PC-3 (cell line): ENCODE measurements around the gene WDFY4. TPM values are rescaled to one million over a fixed set of nuclear protein-coding genes. Genes with fewer than 3 reads are reported as not detected.

ENCODE experiments used
- ATAC-seq: fragments of 200-7000 bp; cut with Tn5 transposase; 2 replicates; pipeline ENCODE4 v1.9.1; 2020; ENCODE audit warnings: mild to moderate bottlenecking, moderate library complexity
- BruUV-seq: library from RNA; stranded (reverse); fragments of 400-500 nt; replicated peaks from 2 replicates; lab custom pipeline; 2021; lab: Mats Ljungman, UMichigan
- CTCF ChIA-PET: fragments of 300-600 bp; sonication (Branson Sonifier 250); formaldehyde crosslinking; loops from one replicate; lab custom pipeline; 2022; ENCODE audit warnings: antibody characterized with exemption; lab: Charles Lee
- POLR2A ChIA-PET: fragments of 300-600 bp; sonication (Branson Sonifier 250); formaldehyde crosslinking; loops from one replicate; lab custom pipeline; 2022; ENCODE audit warnings: antibody characterized with exemption; ENCODE audit not compliant: unreplicated experiment; lab: Charles Lee
- DNase-seq: peaks from one replicate; pipeline ENCODE4 v3.0.0-alpha.2; 2015
- H2AFZ ChIP-seq: fragments of 300-600 bp; sonication (generic); 2 replicates; pipeline ENCODE4 v1.6.0; 2016; ENCODE audit warnings: antibody characterized with exemption, low read length
- H3F3A ChIP-seq: fragments of 300-600 bp; sonication (generic); one replicate; pipeline ENCODE4 v1.6.0; 2017; ENCODE audit warnings: antibody characterized with exemption, low read length, control low read depth, mild to moderate bottlenecking; ENCODE audit not compliant: unreplicated experiment
- H3K27ac ChIP-seq: fragments of 300-600 bp; sonication (generic); 2 replicates; pipeline ENCODE4 v1.5.1; 2016; ENCODE audit warnings: mild to moderate bottlenecking, low read length
- H3K27me3 ChIP-seq: fragments of 300-600 bp; sonication (generic); 2 replicates; pipeline ENCODE4 v1.6.1; 2016; ENCODE audit warnings: low read length, mixed read lengths
- H3K36me3 ChIP-seq: fragments of 300-600 bp; sonication (generic); 2 replicates; pipeline ENCODE4 v1.6.1; 2016; ENCODE audit warnings: low read depth, mixed run types, low read length, mixed read lengths
- H3K4me1 ChIP-seq: fragments of 300-600 bp; sonication (generic); 2 replicates; pipeline ENCODE4 v1.5.1; 2016; ENCODE audit warnings: low read length; ENCODE audit not compliant: insufficient read depth
- H3K4me2 ChIP-seq: fragments of 300-600 bp; sonication (generic); 2 replicates; pipeline ENCODE4 v1.6.0; 2016; ENCODE audit warnings: low read length
- H3K4me3 ChIP-seq: fragments of 300-600 bp; sonication (generic); 2 replicates; pipeline ENCODE4 v1.5.1; 2016; ENCODE audit warnings: mild to moderate bottlenecking, low read length, mixed read lengths
- H3K79me2 ChIP-seq: fragments of 300-600 bp; sonication (generic); 2 replicates; pipeline ENCODE4 v1.6.1; 2017; ENCODE audit warnings: low read length, mixed read lengths
- H3K9ac ChIP-seq: fragments of 300-600 bp; sonication (generic); 2 replicates; pipeline ENCODE4 v1.6.0; 2016; ENCODE audit warnings: mild to moderate bottlenecking, low read length
- H3K9me2 ChIP-seq: fragments of 300-600 bp; sonication (generic); replicated peaks from 2 replicates; pipeline ENCODE4 v1.6.1; 2016; ENCODE audit warnings: mixed run types, low read length, mixed read lengths
- H3K9me3 ChIP-seq: fragments of 300-600 bp; sonication (generic); 2 replicates; pipeline ENCODE4 v1.6.1; 2016; ENCODE audit warnings: low read length, mixed read lengths
- H4K20me1 ChIP-seq: fragments of 300-600 bp; sonication (generic); 2 replicates; pipeline ENCODE4 v1.6.1; 2016; ENCODE audit warnings: low read length, mixed read lengths
- EZH2 ChIP-seq: fragments of 300-600 bp; sonication (generic); IDR thresholded peaks from one replicate; pipeline ENCODE4 v1.6.1; 2017; ENCODE audit warnings: antibody characterized with exemption, mild to moderate bottlenecking, low read length; ENCODE audit not compliant: unreplicated experiment
- intact Hi-C: fragments of 100-400 bp; cut with micrococcal nuclease; formaldehyde crosslinking; loops from 2 replicates; pipeline ENCODE4 v1.9.0; 2023
- total RNA-seq: library from RNA; depleted of rRNA; stranded (reverse); fragments of >200 nt; gene quantifications from 2 replicates; pipeline ENCODE4 v1.2.3, GENCODE V29; 2014
- TF ChIP-seq, protein P1 (sequence below): fragments of 300-600 bp; sonication (generic); conservative IDR thresholded peaks from 2 replicates; pipeline ENCODE4 v1.5.1; 2017; ENCODE audit warnings: antibody characterized with exemption, low read depth, mild to moderate bottlenecking, low read length

Gene WDFY4
- total RNA-seq, 1 experiment from 2014 or later: not detected

DNA sequence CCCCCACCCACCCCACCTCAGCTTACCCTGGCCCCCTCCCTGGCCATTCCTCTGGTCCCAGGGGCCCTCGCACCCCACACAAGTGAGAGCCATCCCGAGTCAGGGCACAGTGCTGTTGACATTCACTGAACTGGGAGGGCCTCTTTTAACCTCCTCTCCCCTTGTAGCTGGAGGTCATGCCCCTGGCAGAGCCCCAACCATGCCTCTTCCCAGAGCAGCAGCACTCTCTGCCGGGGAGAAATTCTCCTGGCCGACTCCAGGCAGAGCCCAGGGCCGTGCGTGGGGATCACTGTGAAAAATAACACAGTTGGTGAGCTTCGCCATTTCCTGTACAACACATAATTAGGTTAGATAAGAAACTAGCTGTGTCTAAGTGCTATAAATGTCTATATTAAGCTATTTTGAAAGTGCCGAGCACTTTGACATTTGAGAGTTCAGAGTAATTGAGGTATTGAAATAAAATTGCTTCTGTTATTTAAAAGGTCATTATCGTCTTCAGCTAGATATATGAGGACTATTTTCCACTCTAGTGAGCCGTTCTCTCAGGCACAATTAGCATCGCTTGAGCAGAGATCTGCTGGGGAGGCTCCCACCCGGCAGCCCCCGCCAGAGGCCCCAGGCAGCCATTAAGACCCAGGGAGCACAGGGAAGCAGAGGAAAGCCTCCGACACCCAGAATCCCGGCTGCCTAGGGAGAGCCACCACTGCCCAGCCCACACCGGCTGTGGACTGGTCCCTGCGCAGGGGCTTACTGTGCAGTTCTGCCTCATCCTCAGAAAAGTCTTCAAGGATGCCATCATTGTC is 317.4 kb downstream of the WDFY4 start:
- POLR2A ChIA-PET: no interaction called here
- intact Hi-C loops: no loop called here
- ATAC-seq: no peak
- Histone ChIP-seq H3K4me3 (no peak overlapping the region), H3F3A (no peaks in the 10 kb centered on the region), H3K27ac (no peak overlapping the region), H3K9ac (no peak overlapping the region), H2AFZ (no peak overlapping the region), H3K9me2 (no peaks in the 10 kb centered on the region), H3K36me3 (no peaks in the 10 kb centered on the region), H3K79me2 (no peaks in the 10 kb centered on the region), H4K20me1 (no peaks in the 10 kb centered on the region), H3K4me2 (no peak overlapping the region), H3K4me1 (no peaks in the 10 kb centered on the region), H3K27me3 (peaks cover 42% of the 10 kb centered on the region), H3K9me3 (no peaks in the 10 kb centered on the region)
- CTCF ChIA-PET: no interaction called here
- BruUV-seq: no TSS peak
- no peak for DNase-seq
- TF ChIP-seq, protein P1, sequence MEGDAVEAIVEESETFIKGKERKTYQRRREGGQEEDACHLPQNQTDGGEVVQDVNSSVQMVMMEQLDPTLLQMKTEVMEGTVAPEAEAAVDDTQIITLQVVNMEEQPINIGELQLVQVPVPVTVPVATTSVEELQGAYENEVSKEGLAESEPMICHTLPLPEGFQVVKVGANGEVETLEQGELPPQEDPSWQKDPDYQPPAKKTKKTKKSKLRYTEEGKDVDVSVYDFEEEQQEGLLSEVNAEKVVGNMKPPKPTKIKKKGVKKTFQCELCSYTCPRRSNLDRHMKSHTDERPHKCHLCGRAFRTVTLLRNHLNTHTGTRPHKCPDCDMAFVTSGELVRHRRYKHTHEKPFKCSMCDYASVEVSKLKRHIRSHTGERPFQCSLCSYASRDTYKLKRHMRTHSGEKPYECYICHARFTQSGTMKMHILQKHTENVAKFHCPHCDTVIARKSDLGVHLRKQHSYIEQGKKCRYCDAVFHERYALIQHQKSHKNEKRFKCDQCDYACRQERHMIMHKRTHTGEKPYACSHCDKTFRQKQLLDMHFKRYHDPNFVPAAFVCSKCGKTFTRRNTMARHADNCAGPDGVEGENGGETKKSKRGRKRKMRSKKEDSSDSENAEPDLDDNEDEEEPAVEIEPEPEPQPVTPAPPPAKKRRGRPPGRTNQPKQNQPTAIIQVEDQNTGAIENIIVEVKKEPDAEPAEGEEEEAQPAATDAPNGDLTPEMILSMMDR: no peak

DNA sequence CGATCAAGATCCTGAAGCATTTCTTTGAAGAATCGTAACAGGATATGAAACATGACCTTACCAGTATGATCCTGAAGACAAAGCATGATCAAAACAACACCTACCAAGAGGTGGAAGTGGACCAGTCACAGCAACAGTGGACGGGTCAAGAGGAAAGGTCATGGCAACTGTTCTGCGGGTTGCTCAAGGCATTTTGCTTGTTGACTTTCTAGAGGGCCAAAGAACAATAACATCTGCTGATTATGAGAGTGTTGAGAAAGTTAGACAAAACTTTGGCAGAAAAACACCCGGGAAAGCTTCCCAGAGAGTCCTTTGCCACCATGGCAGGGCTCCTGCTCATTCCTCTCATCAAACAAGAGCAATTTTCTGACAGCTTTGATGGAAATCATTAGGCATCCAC is 320.6 kb downstream of the WDFY4 start:
- no peaks in the 10 kb centered on the region for H4K20me1 ChIP-seq
- H3F3A ChIP-seq: no peaks in the 10 kb centered on the region
- H3K4me3 ChIP-seq: no peak overlapping the region
- H3K4me2 ChIP-seq: no peak overlapping the region
- no peaks in the 10 kb centered on the region for H3K79me2 ChIP-seq
- no peaks in the 10 kb centered on the region for H3K4me1 ChIP-seq
- H3K9me3 ChIP-seq: no peaks in the 10 kb centered on the region
- H3K36me3 ChIP-seq: no peaks in the 10 kb centered on the region
- no peak overlapping the region for H3K9ac ChIP-seq
- TF ChIP-seq, protein P1: no peak
- DNase-seq (no peak), ATAC-seq (no peak)
- no peak overlapping the region for H2AFZ ChIP-seq
- no peak overlapping the region for H3K27ac ChIP-seq
- ChIA-PET POLR2A (no interaction called here), CTCF (no interaction called here)
- peaks cover 44% of the 10 kb centered on the region for H3K27me3 ChIP-seq
- no TSS peak for BruUV-seq
- intact Hi-C loops: no loop called here
- H3K9me2 ChIP-seq: no peaks in the 10 kb centered on the region

DNA sequence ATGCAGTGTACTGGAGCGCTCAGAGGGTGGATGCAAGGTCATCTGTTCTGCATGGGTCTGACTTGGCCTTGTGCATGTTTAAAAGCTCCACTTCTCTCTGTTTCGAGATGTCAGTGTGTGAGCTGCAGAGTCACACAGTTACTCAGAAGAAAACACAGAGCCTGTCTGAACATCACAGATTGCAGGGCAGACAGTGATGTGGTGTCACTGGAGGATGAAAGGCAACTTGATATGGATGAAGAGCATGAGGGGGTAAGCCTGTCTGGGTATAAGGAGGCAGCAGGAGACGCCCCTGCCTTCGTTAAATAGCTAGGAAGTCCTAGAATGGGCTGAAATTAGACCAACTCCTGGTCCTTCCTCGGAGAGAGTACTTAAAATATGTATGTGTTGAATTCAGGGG is 322.5 kb downstream of the WDFY4 start:
- CTCF ChIA-PET: no interaction called here
- Histone ChIP-seq H3K4me1 (no peaks in the 10 kb centered on the region), H3K4me2 (no peak overlapping the region), H3K4me3 (no peak overlapping the region), H3F3A (no peaks in the 10 kb centered on the region), H3K79me2 (no peaks in the 10 kb centered on the region), H2AFZ (no peak overlapping the region), H4K20me1 (no peaks in the 10 kb centered on the region), H3K9ac (no peak overlapping the region), H3K9me3 (no peaks in the 10 kb centered on the region), H3K9me2 (no peaks in the 10 kb centered on the region), H3K36me3 (no peaks in the 10 kb centered on the region), H3K27ac (no peak overlapping the region), H3K27me3 (peaks cover 54% of the 10 kb centered on the region)
- BruUV-seq: no TSS peak
- POLR2A ChIA-PET: no interaction called here
- intact Hi-C loops: no loop called here
- ATAC-seq: no peak
- TF ChIP-seq, protein P1: no peak
- no peak for TF ChIP-seq EZH2
- DNase-seq: no peak
